Stimulated activated CD4-positive, alpha-beta T cell treated with anti-CD3 and anti-CD28 coated beads, Interleukin-4, amount 100 ng/mL, for 48 hours (primary cell): ENCODE measurements around the gene SLC4A1AP.
A peak's percentile ranks its signal among the peaks of the same experiment; 100 is the strongest.

ENCODE experiments used
- DNase-seq, 2 donors: peaks; one replicate each; pipeline ENCODE4 v3.0.0-alpha.2; 2020; ENCODE audit warnings: low read depth in 2 of 2

SLC4A1AP gene

GRCh38 chr2:27720004-27720551 is 56.4 kb downstream of the SLC4A1AP start:
- DNase-seq = peak; percentile 42 to 62

DNA sequence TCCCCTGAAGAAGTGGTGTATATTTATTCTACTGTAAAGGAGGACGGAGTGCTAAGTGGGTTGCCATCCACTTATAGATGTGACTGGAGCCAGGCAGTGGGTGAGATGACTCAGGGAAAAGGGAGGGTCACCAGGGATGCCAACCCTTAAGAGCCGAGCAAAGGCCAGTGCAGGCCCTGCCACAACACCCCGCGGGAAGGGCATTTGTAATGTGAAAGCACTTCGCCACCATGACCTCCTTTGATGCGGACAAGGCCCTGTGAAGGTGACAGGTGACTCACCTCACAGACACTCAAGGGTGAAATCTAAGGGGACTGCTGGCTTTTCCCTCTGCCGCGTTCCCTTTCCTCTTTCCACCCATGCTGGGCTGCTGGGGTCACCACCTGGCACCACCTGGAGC is 57.6 kb downstream of the SLC4A1AP start:
- DNase-seq = no peak

DNA sequence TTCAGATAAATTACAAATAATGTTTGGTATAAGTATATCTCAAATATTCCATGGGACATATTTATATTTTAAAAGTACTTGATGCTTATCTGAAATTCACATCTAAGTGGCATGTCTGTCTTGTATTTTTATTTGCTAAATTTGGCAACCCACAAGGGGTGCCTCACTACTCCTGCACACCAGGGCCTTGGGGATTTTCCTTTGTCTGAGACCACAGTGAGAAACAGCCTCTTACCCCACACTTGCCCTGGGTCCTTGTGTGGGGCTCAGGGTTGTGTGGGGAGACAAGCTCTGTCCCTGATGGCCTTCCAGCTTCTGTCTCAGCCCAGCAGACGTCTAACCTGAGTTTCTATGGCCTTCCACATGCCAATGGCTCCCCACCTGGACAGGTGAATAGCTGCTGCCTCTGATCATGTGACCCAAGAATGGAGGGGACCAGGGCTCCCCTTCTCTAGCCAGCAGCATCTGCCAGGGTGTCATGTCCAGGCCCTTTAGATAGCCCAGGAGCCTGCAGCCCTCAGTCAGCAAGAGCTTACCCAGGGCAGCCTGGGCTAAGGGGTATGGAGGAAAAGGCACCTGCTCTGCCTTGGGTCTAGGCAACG is 58.3 kb downstream of the SLC4A1AP start:
- DNase-seq = no peak

DNA sequence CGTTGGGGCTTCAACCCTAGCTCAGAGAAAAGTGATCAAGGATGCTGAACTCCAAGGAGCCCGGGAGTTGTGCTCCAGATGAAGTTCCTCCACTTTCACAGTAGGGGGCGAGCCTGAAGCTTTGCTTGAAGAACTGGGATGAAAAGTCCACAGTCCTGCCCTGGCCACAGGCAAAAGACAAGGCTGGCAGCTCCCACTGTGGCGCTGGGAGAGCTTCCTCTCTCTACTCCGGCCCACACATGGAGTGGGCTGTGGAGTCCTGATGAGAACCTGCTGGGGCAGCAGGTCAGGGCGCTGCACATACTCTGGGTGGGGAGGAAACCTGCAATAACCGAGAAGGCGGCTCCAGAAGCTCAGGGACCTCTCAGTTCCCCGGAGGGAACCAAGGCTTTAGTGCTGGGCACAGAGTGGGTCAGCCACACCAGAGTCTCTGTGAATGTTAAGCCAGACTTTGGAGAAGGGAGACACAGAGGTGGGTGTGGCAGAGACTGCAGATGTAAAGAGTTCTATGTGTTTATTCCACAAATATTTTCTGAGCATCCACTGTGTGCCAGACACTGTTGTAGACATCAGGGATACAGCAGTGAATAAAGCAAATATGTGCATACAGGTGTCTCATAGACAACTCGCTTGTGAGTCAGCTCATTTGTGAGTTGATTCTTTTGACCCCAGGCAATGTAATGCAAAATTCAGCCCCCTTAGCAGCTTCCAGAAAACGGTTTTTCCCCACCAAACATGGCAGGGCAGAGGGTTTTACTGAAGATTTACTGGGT is 59.9 kb downstream of the SLC4A1AP start:
- no peak for DNase-seq

- DNase-seq = no peak
Observed at GRCh38 chr2:27724191-27724590, 60.5 kb downstream of the SLC4A1AP start.

- DNase-seq = no peak
Observed at GRCh38 chr2:27724905-27725701, 61.4 kb downstream of the SLC4A1AP start.

GRCh38 chr2:27727257-27727656 is 63.6 kb downstream of the SLC4A1AP start:
- DNase-seq = no peak

DNA sequence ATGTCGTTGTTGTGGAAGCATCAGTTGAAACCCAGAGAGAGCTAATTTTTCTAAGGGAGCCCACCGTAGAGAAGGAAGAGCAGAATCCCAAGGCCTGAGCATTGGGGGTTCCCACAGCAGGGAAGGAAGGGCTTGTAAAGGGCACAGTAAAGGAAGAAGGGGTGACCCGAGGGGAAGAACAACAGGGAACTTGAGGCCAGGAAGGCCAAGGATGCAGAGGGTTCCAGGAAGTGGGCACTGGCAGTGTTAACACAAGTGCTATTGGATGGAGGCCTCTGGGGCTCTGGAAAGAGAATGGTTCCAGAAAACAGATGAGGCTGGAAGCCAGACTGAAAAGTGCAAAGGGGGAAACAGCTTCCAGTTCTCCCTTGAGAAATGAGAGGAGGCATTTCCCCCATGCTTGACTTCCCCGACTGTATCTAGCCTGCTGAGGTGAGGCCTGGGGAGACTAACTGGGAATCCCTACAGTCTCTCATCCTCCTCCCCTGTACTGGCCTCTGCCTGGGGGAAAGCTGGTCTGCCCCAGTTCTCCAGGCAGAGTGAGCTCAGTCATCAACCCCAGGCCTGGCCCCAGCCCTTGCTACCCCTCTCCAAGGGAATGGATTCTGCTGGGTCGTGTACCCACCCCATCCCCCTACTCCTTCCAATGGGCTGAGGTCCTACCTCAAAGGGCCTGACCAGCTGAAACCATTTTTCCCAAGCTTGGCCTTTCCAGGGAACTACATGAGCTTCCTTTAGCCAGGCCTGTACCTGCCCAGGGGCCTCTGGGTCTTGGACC is 64.6 kb downstream of the SLC4A1AP start:
- DNase-seq = no peak

DNA sequence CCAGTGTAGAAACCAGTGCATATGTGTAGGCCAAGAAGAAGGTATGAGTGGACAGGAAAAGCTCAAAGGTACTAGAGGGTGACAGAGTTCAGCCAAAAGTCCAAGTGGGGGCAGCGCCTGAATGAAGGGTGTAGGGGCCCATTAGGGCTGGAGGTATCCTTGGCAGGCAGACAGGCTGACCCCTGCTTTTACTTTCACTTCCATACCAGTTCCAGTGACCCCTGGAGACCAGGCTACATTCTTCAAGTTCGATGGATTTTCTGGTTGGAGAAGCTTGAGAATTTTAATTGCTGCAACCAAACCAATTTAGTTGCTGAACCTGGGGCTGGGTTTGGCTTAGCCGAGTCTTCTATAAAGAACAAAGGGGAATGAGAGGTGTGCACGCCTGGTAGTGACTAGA is 65.5 kb downstream of the SLC4A1AP start:
- DNase-seq = no peak

DNA sequence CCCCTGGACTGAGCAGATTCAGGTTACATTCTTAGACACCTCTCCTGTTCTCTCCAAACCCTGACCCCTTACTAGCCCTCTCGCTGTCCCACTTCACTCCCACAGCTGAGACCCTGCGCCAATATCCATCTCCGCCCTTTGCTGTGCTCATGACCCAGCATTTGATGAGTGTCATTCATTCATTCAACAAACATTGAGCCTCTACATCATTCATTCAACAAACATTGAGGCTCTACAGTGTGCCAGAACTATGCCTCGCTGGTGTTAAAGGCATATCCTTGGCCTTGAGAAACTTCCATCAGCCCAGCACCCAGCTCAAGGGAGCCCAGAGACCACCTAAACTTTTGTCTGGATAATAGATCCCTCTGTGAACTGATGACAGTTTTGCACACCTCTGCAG is 65.9 kb downstream of the SLC4A1AP start:
- DNase-seq = no peak

DNA sequence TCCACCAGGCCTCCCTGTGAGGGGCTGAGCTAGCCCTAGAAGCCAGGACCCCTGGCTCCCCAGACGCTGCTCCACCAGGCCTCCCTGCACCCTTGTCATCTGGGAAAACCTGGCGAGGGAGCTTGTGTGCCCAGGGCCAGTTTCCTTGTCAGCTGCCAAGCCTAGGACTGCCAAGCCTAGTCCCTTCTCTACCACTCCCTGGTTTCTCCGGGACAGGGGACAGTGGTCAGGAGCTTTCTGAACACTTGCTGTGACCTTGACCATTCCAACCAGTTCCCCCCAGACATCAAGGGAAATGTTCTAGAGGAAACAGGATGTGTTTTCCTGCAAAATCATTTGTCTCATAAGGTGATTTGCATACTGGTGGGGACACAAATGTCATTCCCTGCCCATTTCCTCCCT is 66.6 kb downstream of the SLC4A1AP start:
- DNase-seq = no peak

DNA sequence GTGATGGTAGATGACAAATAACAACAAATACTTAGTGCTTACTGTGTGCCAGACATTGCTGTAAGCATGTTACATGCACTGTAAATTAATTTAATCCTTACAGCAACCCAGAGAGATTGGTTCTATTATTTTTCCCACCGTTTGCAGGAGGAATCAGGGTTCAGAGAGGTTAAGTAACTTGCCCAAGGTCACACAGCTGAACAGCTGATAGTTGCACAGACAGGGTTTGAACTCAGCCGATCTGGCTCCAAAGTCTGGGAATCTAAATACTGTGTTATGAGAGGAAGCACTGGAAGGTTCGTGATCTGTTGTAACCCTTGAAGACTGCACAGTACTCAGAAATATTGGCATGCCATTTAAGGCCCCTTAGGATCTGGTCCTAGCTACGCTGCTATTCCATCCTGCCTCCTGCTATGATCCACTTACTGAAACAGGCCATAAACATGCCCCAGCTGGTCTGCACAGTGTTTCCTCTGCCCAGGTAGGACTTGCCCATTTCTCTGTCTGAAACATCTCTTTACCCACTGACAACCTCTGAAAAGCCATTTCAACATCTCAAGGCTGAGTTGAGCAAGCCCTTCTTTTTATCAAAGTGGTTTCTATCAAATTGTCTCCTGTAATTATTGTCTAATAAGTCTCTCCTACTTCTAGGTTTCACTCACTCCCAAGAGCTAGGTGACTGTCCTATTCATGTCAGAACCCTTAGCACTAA is 67.4 kb downstream of the SLC4A1AP start:
- no peak for DNase-seq

GRCh38 chr2:27734305-27734704 is 70.6 kb downstream of the SLC4A1AP start:
- DNase-seq = no peak

- DNase-seq = peak; percentile 62 to 65
Observed at GRCh38 chr2:27735263-27735904, 71.7 kb downstream of the SLC4A1AP start.

GRCh38 chr2:27736031-27736889 is 72.6 kb downstream of the SLC4A1AP start:
- DNase-seq = no peak

- DNase-seq = no peak
Observed at GRCh38 chr2:27736890-27737204, 73.2 kb downstream of the SLC4A1AP start.

DNA sequence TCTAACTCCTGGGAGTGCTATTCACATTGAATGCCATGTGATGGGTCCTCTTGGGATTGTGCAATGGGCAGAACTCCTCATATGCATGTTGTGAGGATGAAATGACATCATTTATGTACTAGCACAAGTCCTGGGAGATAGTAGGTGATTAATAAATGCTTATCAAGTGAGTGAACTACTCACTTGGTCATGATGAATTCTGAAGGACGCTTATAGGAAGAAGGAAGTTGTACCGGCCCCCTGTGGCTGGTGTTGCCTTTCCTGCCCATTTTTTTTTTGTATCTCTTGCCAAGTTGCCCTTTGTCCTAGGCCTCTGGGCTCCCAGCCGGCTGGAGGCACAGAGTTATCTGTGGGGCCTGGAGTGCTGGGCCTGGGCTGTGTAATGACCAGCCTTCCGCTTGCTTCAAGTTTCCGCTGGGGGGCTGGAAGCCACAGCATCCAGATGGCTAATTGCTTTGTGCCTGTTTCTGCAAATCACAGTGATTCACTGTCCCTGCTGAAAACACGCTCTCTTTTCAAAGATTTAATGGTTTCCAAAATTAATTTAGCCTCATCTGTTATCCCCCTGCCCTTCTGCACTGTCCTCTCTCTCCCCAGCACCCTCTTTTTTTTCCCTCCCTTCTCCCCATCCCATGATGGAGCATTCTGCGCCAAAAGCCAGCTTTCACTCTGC is 74.1 kb downstream of the SLC4A1AP start:
- no peak for DNase-seq

DNA sequence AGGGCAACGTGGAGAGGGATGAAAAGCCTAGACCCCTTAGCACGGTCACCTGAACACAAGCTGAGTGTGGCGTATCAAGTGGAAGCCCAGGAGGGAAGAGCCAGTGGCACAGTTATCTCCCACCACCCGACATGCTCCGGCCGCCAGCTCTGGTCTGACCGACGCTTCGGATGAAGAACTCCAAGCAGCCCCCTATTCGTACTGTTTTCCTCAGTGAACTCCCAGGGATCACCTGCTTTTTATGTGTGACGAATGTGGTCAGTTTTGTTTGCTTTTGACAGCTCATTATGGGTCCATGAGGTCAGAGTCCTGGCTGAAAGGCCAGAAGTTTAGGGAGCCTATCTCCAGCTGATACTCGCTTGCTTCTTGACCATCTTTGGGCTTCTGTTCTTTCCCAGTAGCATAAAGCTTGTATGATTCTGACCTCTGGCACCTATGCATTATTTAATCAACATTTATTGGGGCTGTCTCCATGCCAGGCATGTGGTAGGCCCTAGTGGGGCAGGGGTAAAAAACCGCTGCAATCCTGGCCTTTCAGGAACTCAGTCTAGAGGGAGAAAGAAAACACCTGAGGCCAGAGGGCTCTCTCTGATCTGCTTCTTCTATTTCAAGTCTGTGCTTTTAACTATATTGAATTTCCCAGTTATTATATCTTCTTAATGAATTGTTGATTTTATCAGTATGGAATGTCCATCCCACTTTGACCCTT is 74.8 kb downstream of the SLC4A1AP start:
- DNase-seq = no peak

DNA sequence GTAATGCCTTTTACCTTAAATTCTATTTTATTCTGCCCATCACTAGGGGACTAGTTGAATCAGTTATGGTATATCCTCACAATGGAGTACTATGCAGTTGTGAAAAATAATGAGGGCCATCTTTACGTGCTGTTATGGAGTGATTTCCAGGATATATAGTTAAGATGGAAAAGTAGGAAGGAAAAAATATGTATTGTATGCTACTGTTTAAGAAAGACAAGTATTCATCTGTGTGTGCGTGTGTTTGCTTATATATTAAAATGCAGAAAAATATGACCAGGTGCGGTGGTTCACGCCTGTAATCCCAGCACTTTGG is 75.3 kb downstream of the SLC4A1AP start:
- DNase-seq = no peak
